GM12865 (cell line): ENCODE results near the gene ARHGAP18.
A peak's percentile ranks its signal among the peaks of the same experiment; 100 is the strongest.

ENCODE experiments used
- DNase-seq: peaks from one replicate; pipeline ENCODE4 v3.0.0; 2010; ENCODE audit warnings: low read depth
- H3K4me3 ChIP-seq: 2 replicates; pipeline ENCODE4 v1.5.1; 2011; ENCODE audit warnings: mild to moderate bottlenecking, low read depth, low read length, control low read depth
- CTCF ChIP-seq: IDR thresholded peaks from 2 replicates; pipeline ENCODE4 v1.5.1; 2011; ENCODE audit warnings: low read length, control low read depth, low read depth, inconsistent platforms; ENCODE audit not compliant: insufficient read depth; ENCODE audit errors: missing control alignments

The ARHGAP18 gene

GRCh38 chr6:129726650-129727049 lies 16.7 kb upstream of the ARHGAP18 start:
- no peak for DNase-seq
- no peak for TF ChIP-seq CTCF
- H3K4me3 ChIP-seq, result no peak overlapping the region

GRCh38 chr6:129725341-129725740 lies 15.4 kb upstream of the ARHGAP18 start:
- DNase-seq, result no peak
- H3K4me3 ChIP-seq, result no peak overlapping the region
- no peak for TF ChIP-seq CTCF

- TF ChIP-seq CTCF, result no peak
- H3K4me3 ChIP-seq, result no peak overlapping the region
- no peak for DNase-seq
Observed at GRCh38 chr6:129719692-129720091, 9.7 kb upstream of the ARHGAP18 start.

DNA sequence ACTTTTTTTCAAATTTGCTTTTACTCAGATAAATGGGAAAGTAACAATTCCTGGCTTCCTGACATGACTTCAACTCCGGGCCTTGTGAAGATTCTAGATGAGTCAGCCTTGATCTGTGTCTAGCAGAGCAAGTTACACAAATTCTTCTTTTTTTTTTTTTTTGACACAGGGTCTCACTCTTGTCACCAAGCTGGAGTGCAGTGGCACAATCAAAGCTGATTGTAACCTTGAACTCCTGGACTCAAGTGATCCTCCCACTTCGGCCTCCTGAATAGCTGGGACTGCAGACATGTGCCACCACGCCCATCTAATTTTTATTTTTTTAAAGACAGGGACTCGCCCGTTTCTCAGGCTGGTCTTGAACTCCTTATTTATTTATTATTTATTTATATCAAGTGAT lies 7.3 kb upstream of the ARHGAP18 start:
- H3K4me3 ChIP-seq, result no peak overlapping the region
- no peak for DNase-seq
- TF ChIP-seq CTCF, result no peak

DNA sequence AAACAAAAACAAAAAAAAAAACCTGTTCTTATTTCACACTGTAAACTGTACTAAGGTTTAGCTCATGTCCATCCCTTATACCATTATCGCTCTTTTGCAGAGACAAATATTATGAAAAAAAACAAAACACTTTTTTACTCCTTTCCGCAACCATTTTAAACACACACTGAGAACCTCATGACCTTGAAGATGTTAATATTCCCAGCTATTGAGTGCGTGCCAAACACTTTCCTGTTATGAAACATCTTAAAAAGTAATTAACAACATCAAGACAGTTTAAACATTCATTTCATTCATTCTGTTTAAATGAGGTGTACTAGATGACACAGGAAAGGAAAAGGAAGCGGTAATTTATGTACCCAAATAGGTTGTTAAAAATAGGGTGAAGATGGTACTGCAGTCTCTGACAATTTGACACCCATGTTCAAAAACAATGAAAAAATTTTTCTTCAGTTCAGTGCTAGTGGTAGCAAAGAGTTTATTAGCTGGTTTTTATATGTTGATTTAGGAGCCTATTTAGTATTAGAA lies 3.9 kb upstream of the ARHGAP18 start:
- DNase-seq, result no peak
- no peak for TF ChIP-seq CTCF
- H3K4me3 ChIP-seq, result no peak overlapping the region

DNA sequence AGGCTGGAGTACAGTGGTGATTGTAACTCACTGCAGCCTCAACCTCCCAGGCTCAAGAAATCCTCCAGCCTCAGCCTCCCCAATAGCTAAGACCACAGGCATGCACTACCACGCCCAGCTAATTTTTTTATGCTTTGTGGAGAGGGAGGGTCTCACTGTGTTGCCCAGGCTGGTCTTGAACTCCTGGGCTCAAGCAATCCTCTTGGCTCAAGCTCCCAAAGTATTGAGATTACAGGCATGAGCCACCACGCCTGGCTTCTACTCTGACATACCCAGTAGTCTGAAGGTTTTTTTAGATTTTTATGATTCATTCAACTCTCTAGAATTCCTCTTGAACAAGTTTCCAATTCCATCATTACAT lies 1.3 kb upstream of the ARHGAP18 start:
- no peak for TF ChIP-seq CTCF
- no peak for DNase-seq

GRCh38 chr6:129710450-129711270 lies 683 bp upstream of the ARHGAP18 start:
- no peak for DNase-seq
- H3K4me3 ChIP-seq, result peak overlapping the region; percentile 78
- no peak for TF ChIP-seq CTCF

More for the DNA sequence above, 1.3 kb upstream of the ARHGAP18 start:
- no peak overlapping the region for H3K4me3 ChIP-seq
